Mucosa of rectum (tissue), 2 donors: Measurements from ENCODE around the gene PADI4.

Experiments
- H3K27ac ChIP-seq, 2 donors: one replicate each; pipeline ENCODE4 v1.7.0; 2013; ENCODE audit warnings: inconsistent platforms in 2 of 2, low read depth in 2 of 2, low read length in 2 of 2
- H3K27me3 ChIP-seq, 2 donors: one replicate each; pipeline ENCODE4 v1.7.0; 2013; ENCODE audit warnings: low read length in 2 of 2; ENCODE audit not compliant: control insufficient read depth in 2 of 2, insufficient read depth in 2 of 2
- H3K36me3 ChIP-seq, 2 donors: one replicate each; pipeline ENCODE4 v1.7.0; 2013; ENCODE audit warnings: low read length in 2 of 2; ENCODE audit not compliant: control insufficient read depth in 2 of 2, insufficient read depth in 2 of 2
- H3K4me1 ChIP-seq, 2 donors: one replicate each; pipeline ENCODE4 v1.7.0; 2013; ENCODE audit warnings: low read length in 2 of 2, mild to moderate bottlenecking in 1 of 2; ENCODE audit not compliant: control insufficient read depth in 2 of 2, insufficient read depth in 2 of 2
- H3K4me3 ChIP-seq, 2 donors: one replicate each; pipeline ENCODE4 v1.7.0; 2013; ENCODE audit warnings: low read length in 2 of 2
- H3K9ac ChIP-seq, 2 donors: one replicate each; pipeline ENCODE4 v1.7.0; 2013; ENCODE audit warnings: low read length in 2 of 2, low read depth in 1 of 2, mild to moderate bottlenecking in 1 of 2
- H3K9me3 ChIP-seq, 2 donors: one replicate each; pipeline ENCODE4 v1.7.0; 2013; ENCODE audit warnings: low read length in 2 of 2; ENCODE audit not compliant: control insufficient read depth in 2 of 2
- donor health status: healthy.
- donor health status: Normal muscosa, but diverticular disease.

The PADI4 gene

DNA sequence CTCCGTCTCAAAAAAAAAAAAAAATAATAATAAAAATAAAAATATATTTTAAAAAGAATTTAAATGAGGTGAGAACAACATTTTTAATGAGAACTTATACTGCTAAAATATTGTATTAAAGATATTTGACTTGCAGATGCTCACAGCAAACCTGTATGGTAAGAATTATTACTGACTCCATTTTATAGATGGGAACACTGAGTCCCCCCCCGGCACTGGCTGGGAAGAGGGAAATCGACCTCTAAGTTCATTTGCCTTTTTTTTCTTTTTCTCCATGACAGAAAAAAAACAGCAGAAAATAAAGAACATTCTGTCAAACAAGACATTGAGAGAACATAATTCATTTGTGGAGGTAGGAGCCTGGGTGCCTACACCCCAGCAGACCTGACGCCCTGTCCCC is 50.6 kb downstream of the PADI4 start:
- H3K4me3 ChIP-seq: no peak overlapping the region
- H3K9ac ChIP-seq: no peak overlapping the region
- no peaks in the 10 kb centered on the region for H3K4me1 ChIP-seq
- no peaks in the 10 kb centered on the region for H3K9me3 ChIP-seq
- H3K27ac ChIP-seq: no peak overlapping the region
- H3K36me3 ChIP-seq: no peaks in the 10 kb centered on the region
- peaks cover 0 to 3% of the 10 kb centered on the region in 2 donors for H3K27me3 ChIP-seq

DNA sequence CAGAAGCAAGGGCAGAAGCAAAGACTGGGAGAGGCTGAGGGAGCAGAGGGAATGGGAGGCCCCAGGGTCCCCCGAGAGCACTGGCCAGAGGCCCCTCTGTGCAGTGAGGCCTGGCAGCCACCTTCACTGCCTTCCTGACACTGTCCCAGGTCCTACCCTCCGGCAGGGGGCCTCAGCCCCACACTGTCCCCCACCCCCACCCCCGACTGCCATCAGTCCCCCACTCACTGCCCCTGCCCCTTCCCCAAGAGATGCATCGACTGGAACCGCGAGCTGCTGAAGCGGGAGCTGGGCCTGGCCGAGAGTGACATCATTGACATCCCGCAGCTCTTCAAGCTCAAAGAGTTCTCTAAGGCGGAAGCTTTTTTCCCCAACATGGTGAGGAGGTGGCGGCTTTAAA is 51.0 kb downstream of the PADI4 start:
- H3K27me3 ChIP-seq: peaks cover 0 to 3% of the 10 kb centered on the region in 2 donors

DNA sequence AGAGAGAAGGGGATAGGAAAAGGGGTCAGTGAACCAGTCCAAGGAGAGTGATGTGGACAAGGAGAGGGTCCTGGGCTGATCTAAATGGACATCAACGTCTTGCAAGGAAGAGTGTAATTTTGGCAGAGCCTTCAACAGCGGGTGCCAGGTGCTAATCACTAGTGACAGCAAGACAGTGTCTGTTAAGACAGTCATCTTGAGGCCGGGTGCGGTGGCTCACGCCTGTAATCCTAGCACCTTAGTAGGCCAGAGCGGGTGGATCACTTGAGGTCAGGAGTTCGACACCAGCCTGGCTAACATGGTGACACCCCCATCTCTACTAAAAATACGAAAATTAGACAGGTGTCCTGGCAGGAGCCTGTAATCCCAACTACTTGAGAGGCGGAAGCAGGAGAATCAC is 51.8 kb downstream of the PADI4 start:
- Histone ChIP-seq H3K4me3 (no peak overlapping the region), H3K36me3 (no peaks in the 10 kb centered on the region), H3K9ac (no peak overlapping the region), H3K27me3 (peaks cover 0 to 3% of the 10 kb centered on the region in 2 donors), H3K27ac (no peak overlapping the region), H3K4me1 (no peaks in the 10 kb centered on the region), H3K9me3 (no peaks in the 10 kb centered on the region)

More for the DNA sequence above, 51.0 kb downstream of the PADI4 start:
- Histone ChIP-seq H3K4me1 (no peaks in the 10 kb centered on the region), H3K9ac (no peak overlapping the region), H3K9me3 (no peaks in the 10 kb centered on the region), H3K27ac (no peak overlapping the region), H3K4me3 (no peak overlapping the region), H3K36me3 (no peaks in the 10 kb centered on the region)

DNA sequence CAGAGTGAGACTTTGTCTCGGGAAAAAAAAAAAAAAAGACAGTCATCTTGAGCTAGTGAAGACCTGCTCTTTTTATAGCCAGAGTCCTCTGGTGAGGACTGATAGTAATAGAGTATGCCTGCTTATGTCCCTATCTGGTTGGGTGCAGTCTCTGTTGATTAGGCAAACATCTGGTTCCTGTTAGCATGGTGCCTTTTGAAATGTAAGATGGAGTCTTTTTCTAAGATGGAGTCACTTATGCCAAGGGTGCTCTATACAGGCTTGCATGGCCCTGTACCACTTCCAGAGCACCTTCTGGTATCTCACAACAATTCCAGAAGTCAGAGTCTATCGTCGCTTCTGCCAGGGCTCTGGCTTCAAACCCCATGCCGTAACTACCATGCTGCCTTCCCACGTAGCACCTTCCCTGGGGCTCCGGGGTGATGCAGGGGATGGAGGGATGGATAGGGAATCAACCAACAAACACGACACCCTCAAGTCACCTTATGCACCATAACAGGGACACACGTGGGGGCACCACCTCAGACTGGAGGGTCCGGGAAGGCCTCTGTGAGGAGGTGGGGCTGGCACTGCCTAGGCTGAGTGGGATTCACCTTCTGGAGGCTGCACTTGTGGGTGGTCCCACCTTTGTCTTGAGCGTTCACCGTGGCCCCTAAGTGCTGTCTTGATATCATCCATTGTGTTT is 52.4 kb downstream of the PADI4 start:
- Histone ChIP-seq H3K4me1 (no peaks in the 10 kb centered on the region), H3K9ac (no peak overlapping the region), H3K27me3 (peaks cover 0 to 3% of the 10 kb centered on the region in 2 donors), H3K27ac (no peak overlapping the region), H3K4me3 (no peak overlapping the region), H3K9me3 (no peaks in the 10 kb centered on the region), H3K36me3 (no peaks in the 10 kb centered on the region)

DNA sequence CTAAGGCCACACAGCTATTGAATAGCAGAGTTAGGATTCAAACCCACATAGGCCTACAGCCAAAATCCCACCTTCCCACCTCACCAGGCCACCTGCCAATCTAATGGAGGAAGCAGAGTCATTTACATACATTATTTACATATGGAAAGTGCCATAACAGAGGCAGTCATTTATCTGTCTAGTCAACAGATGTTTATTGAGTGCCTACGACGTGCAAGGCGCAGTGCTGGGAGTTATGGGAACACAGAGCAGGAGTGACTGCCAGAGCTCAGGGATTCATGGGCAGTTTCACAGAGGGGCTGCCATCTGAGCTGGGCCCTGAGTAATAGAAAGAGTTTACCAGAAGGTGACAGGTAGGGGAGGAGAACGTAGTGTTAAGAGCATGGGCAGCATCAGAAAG is 53.7 kb downstream of the PADI4 start:
- peaks cover 0 to 3% of the 10 kb centered on the region in 2 donors for H3K27me3 ChIP-seq
- H3K4me1 ChIP-seq: no peaks in the 10 kb centered on the region
- no peak overlapping the region for H3K9ac ChIP-seq
- no peak overlapping the region for H3K27ac ChIP-seq
- no peak overlapping the region for H3K4me3 ChIP-seq
- no peaks in the 10 kb centered on the region for H3K9me3 ChIP-seq
- no peaks in the 10 kb centered on the region for H3K36me3 ChIP-seq

DNA sequence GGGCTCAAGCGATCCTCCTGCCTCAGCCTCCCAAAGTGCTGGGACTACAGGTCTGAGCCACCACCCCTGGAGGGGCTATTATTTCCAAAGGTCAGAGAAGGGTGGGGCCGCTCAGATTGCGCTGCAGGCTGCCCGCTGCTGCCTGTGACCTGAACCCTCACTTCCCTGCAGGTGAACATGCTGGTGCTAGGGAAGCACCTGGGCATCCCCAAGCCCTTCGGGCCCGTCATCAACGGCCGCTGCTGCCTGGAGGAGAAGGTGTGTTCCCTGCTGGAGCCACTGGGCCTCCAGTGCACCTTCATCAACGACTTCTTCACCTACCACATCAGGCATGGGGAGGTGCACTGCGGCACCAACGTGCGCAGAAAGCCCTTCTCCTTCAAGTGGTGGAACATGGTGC is 55.4 kb downstream of the PADI4 start:
- no peak overlapping the region for H3K27ac ChIP-seq
- H3K36me3 ChIP-seq: no peaks in the 10 kb centered on the region
- no peak overlapping the region for H3K9ac ChIP-seq
- H3K9me3 ChIP-seq: no peaks in the 10 kb centered on the region
- no peaks in the 10 kb centered on the region for H3K4me1 ChIP-seq
- H3K4me3 ChIP-seq: no peak overlapping the region
- peaks cover 3 to 4% of the 10 kb centered on the region in 2 donors for H3K27me3 ChIP-seq

DNA sequence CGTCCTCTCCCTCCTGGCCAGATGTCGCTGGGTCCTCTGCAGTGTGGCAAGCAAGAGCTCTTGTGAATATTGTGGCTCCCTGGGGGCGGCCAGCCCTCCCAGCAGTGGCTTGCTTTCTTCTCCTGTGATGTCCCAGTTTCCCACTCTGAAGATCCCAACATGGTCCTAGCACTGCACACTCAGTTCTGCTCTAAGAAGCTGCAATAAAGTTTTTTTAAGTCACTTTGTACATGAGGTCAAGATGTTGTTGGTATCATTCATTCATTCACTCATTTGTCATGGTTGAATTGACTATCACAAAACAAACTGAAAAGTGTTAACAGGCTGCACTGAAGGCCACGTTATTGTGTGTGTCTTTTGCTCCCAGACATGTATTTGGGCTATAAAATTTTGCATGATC is 55.8 kb downstream of the PADI4 start:
- no peaks in the 10 kb centered on the region for H3K4me1 ChIP-seq
- H3K36me3 ChIP-seq: no peaks in the 10 kb centered on the region
- H3K27ac ChIP-seq: no peak overlapping the region
- H3K4me3 ChIP-seq: no peak overlapping the region
- peaks cover 3 to 4% of the 10 kb centered on the region in 2 donors for H3K27me3 ChIP-seq
- H3K9ac ChIP-seq: no peak overlapping the region
- no peaks in the 10 kb centered on the region for H3K9me3 ChIP-seq

DNA sequence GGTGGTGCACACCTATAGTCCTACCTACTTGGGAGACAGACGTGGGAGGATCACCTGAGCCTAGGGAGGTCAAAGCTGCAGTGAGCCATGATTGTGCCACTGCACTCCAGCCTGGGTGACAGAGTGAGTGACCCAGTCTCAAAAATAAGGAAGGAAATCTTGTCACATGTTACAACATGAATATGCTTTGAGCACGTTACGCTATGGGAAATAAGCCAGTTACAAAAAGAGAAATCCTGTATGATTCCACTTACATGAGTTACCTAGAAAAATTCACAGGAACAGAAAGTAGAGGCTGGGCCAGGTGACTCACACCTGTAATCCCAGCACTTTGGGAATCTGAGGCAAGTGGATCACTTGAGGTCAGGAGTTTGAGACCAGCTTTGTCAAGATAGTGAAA is 57.3 kb downstream of the PADI4 start:
- no peaks in the 10 kb centered on the region for H3K4me1 ChIP-seq
- peaks cover 0 to 4% of the 10 kb centered on the region in 2 donors for H3K27me3 ChIP-seq
- no peak overlapping the region for H3K4me3 ChIP-seq
- no peaks in the 10 kb centered on the region for H3K9me3 ChIP-seq
- H3K36me3 ChIP-seq: no peaks in the 10 kb centered on the region
- H3K27ac ChIP-seq: no peak overlapping the region
- H3K9ac ChIP-seq: no peak overlapping the region

DNA sequence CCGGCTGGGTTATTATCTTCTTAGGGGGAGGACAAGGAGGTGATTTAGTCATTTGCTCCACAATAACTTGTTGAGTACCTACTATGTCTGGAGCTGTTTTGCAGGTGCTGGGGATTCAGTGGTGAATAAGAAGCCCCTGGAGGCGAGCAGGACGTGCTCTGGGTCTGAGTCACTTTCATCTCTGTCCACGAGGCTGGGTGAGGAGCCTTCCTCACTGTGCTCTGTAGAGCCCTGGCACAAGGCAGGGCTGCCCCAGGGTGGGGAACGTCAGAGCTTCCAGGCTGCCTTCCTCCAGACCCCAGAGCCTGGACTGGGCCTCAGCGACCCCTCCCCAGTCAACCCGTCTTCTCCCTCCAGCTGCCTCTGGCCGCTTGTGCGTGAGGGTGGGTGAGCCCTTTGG is 61.5 kb downstream of the PADI4 start:
- no peaks in the 10 kb centered on the region for H3K4me1 ChIP-seq
- H3K27me3 ChIP-seq: peaks cover 0 to 4% of the 10 kb centered on the region in 2 donors
- H3K27ac ChIP-seq: no peak overlapping the region
- no peak overlapping the region for H3K4me3 ChIP-seq
- H3K9ac ChIP-seq: no peak overlapping the region
- H3K9me3 ChIP-seq: no peaks in the 10 kb centered on the region
- H3K36me3 ChIP-seq: no peaks in the 10 kb centered on the region

DNA sequence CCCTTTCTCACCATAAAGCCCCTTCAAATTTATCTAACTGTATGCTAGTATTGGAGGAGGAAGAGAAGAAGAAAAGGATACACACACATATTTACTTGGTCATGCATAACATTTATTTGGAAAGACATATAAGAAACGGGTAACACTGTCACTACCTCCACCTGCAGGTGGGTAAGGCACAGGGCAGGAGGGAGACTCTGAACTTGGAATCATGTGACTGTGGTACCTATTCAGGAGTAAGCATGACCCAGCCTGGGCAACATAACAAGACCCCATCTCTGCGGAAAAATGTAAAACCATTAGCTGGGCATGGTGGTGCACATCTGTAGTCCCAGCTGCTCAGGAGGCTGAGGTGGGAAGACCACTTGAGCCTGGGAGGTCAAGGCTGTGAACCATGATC is 62.6 kb downstream of the PADI4 start:
- Histone ChIP-seq H3K27ac (no peak overlapping the region), H3K36me3 (no peaks in the 10 kb centered on the region), H3K9me3 (no peaks in the 10 kb centered on the region), H3K4me1 (no peaks in the 10 kb centered on the region), H3K9ac (no peak overlapping the region), H3K4me3 (no peak overlapping the region), H3K27me3 (peaks cover 0 to 4% of the 10 kb centered on the region in 2 donors)
